Astrocyte (in vitro differentiated cells and primary cell): ENCODE data around the gene HPN. TPM values are rescaled to one million over a fixed set of nuclear protein-coding genes. Genes with fewer than 3 reads are reported as not detected.

Experiments
- DNase-seq: peaks from one replicate; pipeline ENCODE4 v3.0.0-alpha.2; 2010; ENCODE audit warnings: low read depth
- FAIRE-seq: peaks from 2 replicates; lab custom pipeline; 2011; peaks lifted over from hg19 to GRCh38; lab: Jason Lieb, UNC
- H2AFZ ChIP-seq: 2 replicates; pipeline ENCODE4 v1.6.0; 2012; ENCODE audit warnings: low read depth, low read length, inconsistent platforms
- H3K27ac ChIP-seq: 2 replicates; pipeline ENCODE4 v1.5.1; 2011; ENCODE audit warnings: low read depth, low read length, inconsistent platforms
- H3K27me3 ChIP-seq: 2 replicates; pipeline ENCODE4 v1.6.0; 2011; ENCODE audit warnings: low read length, inconsistent platforms; ENCODE audit not compliant: insufficient read depth
- H3K36me3 ChIP-seq: 2 replicates; pipeline ENCODE4 v1.5.1; 2011; ENCODE audit warnings: low read length, inconsistent platforms; ENCODE audit not compliant: insufficient read depth
- H3K4me1 ChIP-seq: 2 replicates; pipeline ENCODE4 v1.5.1; 2011; ENCODE audit warnings: low read length, inconsistent platforms; ENCODE audit not compliant: insufficient read depth
- H3K4me2 ChIP-seq: 2 replicates; pipeline ENCODE4 v1.6.0; 2012; ENCODE audit warnings: low read length, inconsistent platforms
- H3K4me3 ChIP-seq: 2 replicates; pipeline ENCODE4 v1.5.1; 2011; ENCODE audit warnings: low read depth, mild to moderate bottlenecking, low read length, inconsistent platforms; ENCODE audit not compliant: insufficient read depth
- H3K79me2 ChIP-seq: 2 replicates; pipeline ENCODE4 v1.6.0; 2012; ENCODE audit warnings: mild to moderate bottlenecking, low read length, inconsistent platforms; ENCODE audit not compliant: insufficient read depth
- H3K9ac ChIP-seq: 2 replicates; pipeline ENCODE4 v1.6.0; 2012; ENCODE audit warnings: mild to moderate bottlenecking, low read length, inconsistent platforms
- H3K9me3 ChIP-seq: 2 replicates; pipeline ENCODE4 v1.5.1; 2012; ENCODE audit warnings: low read depth, mild to moderate bottlenecking, low read length, inconsistent platforms; ENCODE audit not compliant: insufficient read depth
- H4K20me1 ChIP-seq: 2 replicates; pipeline ENCODE4 v1.6.0; 2012; ENCODE audit warnings: low read length, inconsistent platforms; ENCODE audit not compliant: insufficient read depth
- H3K27ac Mint-ChIP-seq: one replicate; pipeline ENCODE4 v1.8.0; 2021; ENCODE audit warnings: mild to moderate bottlenecking, mixed read lengths; ENCODE audit not compliant: unreplicated experiment
- H3K27me3 Mint-ChIP-seq: one replicate; pipeline ENCODE4 v1.8.0; 2021; ENCODE audit warnings: low read depth, mixed read lengths; ENCODE audit not compliant: unreplicated experiment
- H3K36me3 Mint-ChIP-seq: one replicate; pipeline ENCODE4 v1.8.0; 2021; ENCODE audit warnings: low read depth, mixed read lengths; ENCODE audit not compliant: unreplicated experiment
- H3K4me1 Mint-ChIP-seq: one replicate; pipeline ENCODE4 v1.8.0; 2021; ENCODE audit warnings: low read depth, mixed read lengths; ENCODE audit not compliant: unreplicated experiment
- H3K4me3 Mint-ChIP-seq: one replicate; pipeline ENCODE4 v1.8.0; 2021; ENCODE audit warnings: mild to moderate bottlenecking, moderate library complexity, mixed read lengths; ENCODE audit not compliant: unreplicated experiment
- H3K9me3 Mint-ChIP-seq: one replicate; pipeline ENCODE4 v1.8.0; 2021; ENCODE audit warnings: mild to moderate bottlenecking, mixed read lengths; ENCODE audit not compliant: unreplicated experiment
- EZH2 ChIP-seq: IDR thresholded peaks from 2 replicates; pipeline ENCODE4 v1.6.1; 2012; ENCODE audit warnings: mild to moderate bottlenecking, low read length, inconsistent platforms; ENCODE audit not compliant: insufficient read depth
- total RNA-seq: library from RNA; stranded (reverse); gene quantifications from 2 replicates; pipeline ENCODE4 v1.2.1, GENCODE V29; 2021
- TF ChIP-seq, protein P1 (sequence below): IDR thresholded peaks from 2 replicates; pipeline ENCODE4 v1.5.1; 2011; ENCODE audit warnings: low read depth, mild to moderate bottlenecking, inconsistent platforms, low read length, moderate library complexity; ENCODE audit not compliant: insufficient read depth

Gene HPN
- total RNA-seq, 1 donor from 2014 or later: 0.73 TPM

DNA sequence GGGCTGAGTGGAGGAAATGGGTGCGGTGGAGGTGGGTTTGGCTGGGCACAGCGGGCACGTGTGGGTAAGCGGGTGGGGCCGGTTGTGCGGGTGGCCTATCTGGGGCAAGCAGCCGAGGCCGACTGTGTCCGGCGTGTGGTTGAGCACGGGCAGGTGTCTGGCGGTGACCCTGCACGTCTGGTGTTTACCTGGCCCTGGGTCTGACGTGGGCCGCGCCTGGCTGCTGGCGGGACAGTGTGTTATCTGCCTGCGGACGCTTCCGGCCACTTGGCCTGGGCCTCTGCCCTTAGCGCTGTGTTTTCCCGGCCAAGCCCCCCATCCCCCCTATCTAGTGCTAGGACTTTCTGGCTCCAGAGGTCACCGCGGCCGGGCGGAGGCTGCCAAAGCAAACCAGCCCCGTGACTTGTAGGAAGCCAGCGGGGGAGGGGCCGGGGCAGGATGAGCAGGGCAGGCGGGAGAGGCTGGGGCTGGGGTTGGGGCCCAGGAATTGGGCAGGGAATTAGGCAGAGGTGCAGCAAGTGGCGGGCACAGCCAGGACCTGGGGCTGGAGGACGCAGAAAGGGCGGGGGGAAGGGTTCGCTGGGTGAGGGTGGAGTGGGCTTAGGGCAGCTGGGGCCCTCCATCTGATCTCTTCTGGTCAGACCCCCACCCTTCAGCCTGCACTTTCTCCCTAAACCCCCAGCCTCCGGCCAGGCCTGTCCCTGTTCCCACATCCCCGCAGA is 534 bp upstream of the HPN start:
- peak overlapping the region; percentile 41 for H3K4me2 ChIP-seq
- H3K9me3 Mint-ChIP-seq: no peaks in the 10 kb centered on the region
- no peaks in the 10 kb centered on the region for H3K4me1 Mint-ChIP-seq
- no peak for FAIRE-seq
- no peak overlapping the region for H2AFZ ChIP-seq
- TF ChIP-seq, protein P1, sequence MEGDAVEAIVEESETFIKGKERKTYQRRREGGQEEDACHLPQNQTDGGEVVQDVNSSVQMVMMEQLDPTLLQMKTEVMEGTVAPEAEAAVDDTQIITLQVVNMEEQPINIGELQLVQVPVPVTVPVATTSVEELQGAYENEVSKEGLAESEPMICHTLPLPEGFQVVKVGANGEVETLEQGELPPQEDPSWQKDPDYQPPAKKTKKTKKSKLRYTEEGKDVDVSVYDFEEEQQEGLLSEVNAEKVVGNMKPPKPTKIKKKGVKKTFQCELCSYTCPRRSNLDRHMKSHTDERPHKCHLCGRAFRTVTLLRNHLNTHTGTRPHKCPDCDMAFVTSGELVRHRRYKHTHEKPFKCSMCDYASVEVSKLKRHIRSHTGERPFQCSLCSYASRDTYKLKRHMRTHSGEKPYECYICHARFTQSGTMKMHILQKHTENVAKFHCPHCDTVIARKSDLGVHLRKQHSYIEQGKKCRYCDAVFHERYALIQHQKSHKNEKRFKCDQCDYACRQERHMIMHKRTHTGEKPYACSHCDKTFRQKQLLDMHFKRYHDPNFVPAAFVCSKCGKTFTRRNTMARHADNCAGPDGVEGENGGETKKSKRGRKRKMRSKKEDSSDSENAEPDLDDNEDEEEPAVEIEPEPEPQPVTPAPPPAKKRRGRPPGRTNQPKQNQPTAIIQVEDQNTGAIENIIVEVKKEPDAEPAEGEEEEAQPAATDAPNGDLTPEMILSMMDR: no peak
- no peak for TF ChIP-seq EZH2
- H3K9me3 ChIP-seq: no peaks in the 10 kb centered on the region
- H3K4me3 ChIP-seq: no peak overlapping the region
- peaks cover 3% of the 10 kb centered on the region for H3K36me3 Mint-ChIP-seq
- H3K79me2 ChIP-seq: no peaks in the 10 kb centered on the region
- no peak for DNase-seq
- H3K27ac ChIP-seq: no peak overlapping the region
- H3K9ac ChIP-seq: no peak overlapping the region
- no peaks in the 10 kb centered on the region for H3K36me3 ChIP-seq
- peaks cover 3% of the 10 kb centered on the region for H3K4me1 ChIP-seq
- no peak overlapping the region for H3K27ac Mint-ChIP-seq
- no peak overlapping the region for H3K4me3 Mint-ChIP-seq
- H3K27me3 ChIP-seq: peaks cover 2% of the 10 kb centered on the region
- H4K20me1 ChIP-seq: no peaks in the 10 kb centered on the region
- H3K27me3 Mint-ChIP-seq: peaks cover 34% of the 10 kb centered on the region

GRCh38 chr19:35042056-35042730 is 672 bp downstream of the HPN start:
- Histone ChIP-seq H3K4me3 (no peak overlapping the region), H3K9ac (no peak overlapping the region), H2AFZ (no peak overlapping the region), H3K36me3 (no peaks in the 10 kb centered on the region), H3K9me3 (no peaks in the 10 kb centered on the region), H3K27me3 (peaks cover 2% of the 10 kb centered on the region), H3K27ac (no peak overlapping the region), H3K4me2 (no peak overlapping the region), H3K79me2 (no peaks in the 10 kb centered on the region), H3K4me1 (peaks cover 3% of the 10 kb centered on the region), H4K20me1 (no peaks in the 10 kb centered on the region)
- DNase-seq: no peak
- TF ChIP-seq, protein P1: no peak
- TF ChIP-seq EZH2: no peak
- H3K4me3 Mint-ChIP-seq: no peak overlapping the region
- H3K27ac Mint-ChIP-seq: no peak overlapping the region
- peaks cover 34% of the 10 kb centered on the region for H3K27me3 Mint-ChIP-seq
- H3K36me3 Mint-ChIP-seq: peaks cover 3% of the 10 kb centered on the region
- no peaks in the 10 kb centered on the region for H3K9me3 Mint-ChIP-seq
- no peaks in the 10 kb centered on the region for H3K4me1 Mint-ChIP-seq
- FAIRE-seq: no peak
